Measurements from ENCODE around the gene GPSM1. TPM values are rescaled to one million over a fixed set of nuclear protein-coding genes. Genes with fewer than 3 reads are reported as not detected.
A peak's percentile ranks its signal among the peaks of the same experiment; 100 is the strongest.

Gene GPSM1
- total RNA-seq, 2 donors from 2014 or later, result 5.9 to 16.3 TPM

DNA sequence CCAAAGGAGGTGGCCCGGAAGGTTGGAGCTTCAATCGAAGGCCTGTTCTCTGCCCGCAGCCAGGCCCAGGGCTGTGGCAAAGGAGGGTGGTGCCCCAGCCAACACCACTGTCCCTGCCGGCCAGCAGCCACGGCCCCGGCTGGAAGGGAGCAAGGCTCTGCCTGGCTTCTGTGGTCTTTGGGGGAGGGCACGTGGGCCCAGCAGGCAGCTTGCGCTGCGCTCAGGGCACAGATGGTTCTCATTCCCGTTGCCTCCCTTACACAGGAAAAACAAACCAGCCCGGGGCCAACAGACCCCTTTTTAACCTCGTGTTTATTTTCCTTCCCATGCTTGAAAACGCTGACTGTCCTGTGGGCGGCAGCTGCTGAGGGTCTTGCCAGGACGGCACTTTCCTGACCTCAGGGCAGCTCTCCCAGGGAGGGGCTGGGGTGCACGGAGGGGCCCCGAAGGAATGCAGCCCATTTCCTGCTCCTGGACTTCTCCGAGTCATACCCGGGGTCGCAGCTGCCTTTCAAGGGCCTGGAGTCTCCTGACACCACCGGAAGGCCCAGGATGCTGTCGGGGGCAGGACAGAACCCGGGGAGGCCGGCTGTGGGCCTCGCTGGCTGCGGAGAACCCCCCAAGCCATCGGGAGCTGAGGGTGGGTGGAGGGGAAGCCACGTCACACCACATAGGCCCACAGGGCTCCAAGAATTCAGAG is 1.1 kb upstream of the GPSM1 start:
- Mint-ChIP-seq H3K36me3 (ENCODE audit: low read depth) (no peaks in the 10 kb centered on the region), H3K9me3 (no peaks in the 10 kb centered on the region), H3K4me3 (peak overlapping the region; percentile 54), H3K4me1 (no peaks in the 10 kb centered on the region), H3K27me3 (no peaks in the 10 kb centered on the region), H3K27ac (no peak overlapping the region)
- no peak for ATAC-seq (replicated peaks)

DNA sequence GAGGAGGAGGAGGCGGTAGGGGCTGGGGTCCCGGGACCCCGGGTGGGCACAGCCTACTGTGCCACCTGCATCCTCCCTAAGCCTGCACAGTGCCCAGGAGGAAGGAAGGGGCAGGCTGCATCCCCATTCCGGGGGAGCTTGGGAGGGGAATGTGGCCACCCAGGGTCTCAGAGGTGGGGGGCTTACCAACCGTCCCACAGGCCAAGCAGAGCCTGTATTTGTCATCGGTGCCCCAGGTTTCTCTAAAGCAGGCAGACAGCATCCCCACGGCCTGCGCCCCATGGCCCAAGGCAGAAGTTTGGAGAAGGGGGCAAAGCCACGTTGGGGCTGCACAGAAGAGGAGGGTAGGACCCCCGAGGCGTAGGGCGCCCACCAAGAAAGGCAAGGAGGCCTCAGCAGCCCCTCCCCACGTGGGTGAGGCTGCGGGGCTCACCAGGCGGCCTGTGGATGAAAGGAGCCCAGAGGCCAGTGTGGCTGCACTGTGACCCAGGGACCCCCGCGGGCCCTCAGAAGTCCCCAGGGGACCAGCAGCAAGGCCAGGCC is 507 bp upstream of the GPSM1 start:
- no peak for ATAC-seq (replicated peaks)
- Mint-ChIP-seq H3K4me1 (no peaks in the 10 kb centered on the region), H3K9me3 (no peaks in the 10 kb centered on the region), H3K27ac (no peak overlapping the region), H3K27me3 (no peaks in the 10 kb centered on the region), H3K4me3 (peak overlapping the region; percentile 54), H3K36me3 (ENCODE audit: low read depth) (no peaks in the 10 kb centered on the region)

DNA sequence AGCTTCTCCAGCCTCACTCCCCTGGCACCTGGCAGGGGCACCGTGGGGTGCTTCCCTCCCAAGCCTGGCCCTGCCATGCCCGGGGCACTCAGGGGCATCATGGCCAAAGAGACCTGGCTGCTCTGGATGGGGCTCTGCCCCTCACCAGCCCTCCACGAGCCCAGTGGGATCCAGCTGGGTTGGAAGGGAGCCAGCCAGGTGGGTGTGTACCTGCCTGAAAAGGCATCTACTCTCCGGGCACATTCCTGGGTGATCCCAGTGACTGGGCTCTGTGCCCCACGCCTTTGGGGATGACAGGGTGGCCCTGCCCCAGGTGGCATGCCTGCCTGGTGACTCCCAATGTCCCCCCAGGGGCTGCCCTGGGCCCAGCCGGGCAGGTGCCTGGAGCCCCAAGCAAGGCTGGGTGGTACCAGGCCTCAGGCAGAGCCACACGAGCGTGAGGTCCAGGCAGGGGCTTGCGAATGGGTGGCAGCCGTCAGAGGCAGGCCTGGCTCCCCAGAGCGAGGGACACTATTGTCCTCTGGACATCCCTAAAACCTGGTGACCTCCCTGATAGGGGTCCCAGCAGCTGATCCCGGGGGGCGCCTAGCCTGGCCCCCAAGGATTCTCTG is 777 bp downstream of the GPSM1 start:
- H3K4me3 Mint-ChIP-seq, result peak overlapping the region; percentile 55
- peak; percentile 19 for ATAC-seq (replicated peaks)
- H3K36me3 Mint-ChIP-seq (ENCODE audit: low read depth), result no peaks in the 10 kb centered on the region
- no peaks in the 10 kb centered on the region for H3K4me1 Mint-ChIP-seq
- no peaks in the 10 kb centered on the region for H3K9me3 Mint-ChIP-seq
- H3K27ac Mint-ChIP-seq, result no peak overlapping the region
- H3K27me3 Mint-ChIP-seq, result no peaks in the 10 kb centered on the region

DNA sequence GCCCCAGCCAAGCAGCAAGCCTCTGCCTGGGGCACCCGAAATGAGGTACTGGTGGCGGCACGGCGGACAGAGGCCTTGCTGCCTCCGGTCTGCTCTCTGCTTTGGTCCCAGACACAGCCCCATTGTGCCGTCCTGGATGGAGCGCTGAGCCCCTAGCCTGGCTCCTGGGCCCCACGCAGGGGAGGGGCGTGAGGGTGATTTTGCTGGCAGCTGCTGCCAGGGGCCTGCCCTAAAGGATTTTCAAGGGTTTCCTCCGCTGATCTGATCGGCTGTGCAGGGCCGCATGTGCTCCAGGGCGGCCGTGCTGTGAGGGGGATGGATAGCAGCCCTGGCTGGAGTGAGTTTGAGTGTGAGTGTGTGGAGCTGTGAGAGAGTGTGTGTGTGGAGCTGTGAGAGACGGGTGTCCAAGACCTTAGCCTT is 1.3 kb downstream of the GPSM1 start:
- Mint-ChIP-seq H3K27ac (peak overlapping the region; percentile 65), H3K4me3 (peak overlapping the region; percentile 55), H3K9me3 (no peaks in the 10 kb centered on the region), H3K36me3 (ENCODE audit: low read depth) (no peaks in the 10 kb centered on the region), H3K27me3 (no peaks in the 10 kb centered on the region), H3K4me1 (no peaks in the 10 kb centered on the region)
- ATAC-seq (replicated peaks), result no peak

DNA sequence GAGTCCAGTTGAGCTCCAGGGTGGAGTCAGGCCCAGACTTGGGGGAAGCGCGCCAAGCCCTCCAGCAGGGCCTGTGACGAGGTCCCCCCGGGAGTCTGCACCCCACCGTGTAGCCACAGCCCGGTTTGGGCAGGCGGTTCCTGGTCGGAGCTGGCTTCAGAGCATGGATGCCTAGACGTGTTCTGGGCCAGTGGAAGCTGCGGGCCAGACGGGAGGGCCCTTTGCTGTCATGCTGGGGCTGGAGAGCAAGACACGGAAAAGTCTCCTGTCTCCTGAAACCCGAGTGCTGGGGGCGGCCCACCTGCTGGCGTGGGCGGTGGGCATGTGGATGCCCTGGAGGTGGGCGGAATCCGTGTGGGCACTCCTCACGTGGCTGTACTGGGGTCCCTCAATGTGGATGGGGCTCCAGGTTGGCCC is 1.9 kb downstream of the GPSM1 start:
- no peaks in the 10 kb centered on the region for H3K36me3 Mint-ChIP-seq (ENCODE audit: low read depth)
- no peaks in the 10 kb centered on the region for H3K27me3 Mint-ChIP-seq
- no peak overlapping the region for H3K27ac Mint-ChIP-seq
- peak overlapping the region; percentile 55 for H3K4me3 Mint-ChIP-seq
- no peaks in the 10 kb centered on the region for H3K9me3 Mint-ChIP-seq
- H3K4me1 Mint-ChIP-seq, result no peaks in the 10 kb centered on the region
- no peak for ATAC-seq (replicated peaks)

DNA sequence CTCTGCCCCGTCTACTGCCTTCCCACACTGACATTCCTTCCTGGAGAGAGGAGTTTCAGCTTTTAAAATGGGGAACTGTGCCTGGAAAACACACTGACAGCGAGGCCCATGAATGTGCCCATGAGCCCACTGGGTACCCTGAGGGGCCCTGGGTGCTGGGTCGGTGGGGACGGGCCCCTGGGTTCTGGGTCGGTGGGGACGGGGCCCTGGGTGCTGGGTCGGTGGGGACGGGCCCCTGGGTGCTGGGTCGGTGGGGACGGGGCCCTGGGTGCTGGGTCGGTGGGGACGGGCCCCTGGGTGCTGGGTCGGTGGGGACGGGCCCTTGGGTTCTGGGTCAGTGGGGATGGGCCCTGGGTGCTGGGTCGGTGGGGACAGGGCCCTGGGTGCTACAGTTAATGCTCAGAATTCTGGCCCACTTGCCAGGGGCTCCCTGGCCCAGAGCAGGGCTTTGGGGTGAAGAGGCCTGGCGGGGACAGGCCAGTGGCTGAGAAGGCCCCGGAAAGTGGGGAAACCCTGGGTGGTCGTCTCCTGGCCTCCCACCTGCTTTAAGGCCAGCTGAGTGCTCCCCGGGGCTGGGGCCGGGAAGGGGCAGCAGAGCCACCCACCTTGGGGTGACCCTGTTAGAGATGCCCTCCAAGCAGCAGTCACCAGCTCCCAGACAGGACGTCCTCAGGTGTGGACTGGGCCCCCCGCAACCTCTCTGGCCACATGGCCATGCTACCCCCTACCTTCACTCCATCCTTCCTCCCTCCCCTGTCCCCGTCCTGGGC is 2.5 kb downstream of the GPSM1 start:
- Mint-ChIP-seq H3K27me3 (no peaks in the 10 kb centered on the region), H3K4me3 (no peak overlapping the region), H3K9me3 (no peaks in the 10 kb centered on the region), H3K4me1 (no peaks in the 10 kb centered on the region), H3K27ac (no peak overlapping the region), H3K36me3 (ENCODE audit: low read depth) (no peaks in the 10 kb centered on the region)
- no peak for ATAC-seq (replicated peaks)

DNA sequence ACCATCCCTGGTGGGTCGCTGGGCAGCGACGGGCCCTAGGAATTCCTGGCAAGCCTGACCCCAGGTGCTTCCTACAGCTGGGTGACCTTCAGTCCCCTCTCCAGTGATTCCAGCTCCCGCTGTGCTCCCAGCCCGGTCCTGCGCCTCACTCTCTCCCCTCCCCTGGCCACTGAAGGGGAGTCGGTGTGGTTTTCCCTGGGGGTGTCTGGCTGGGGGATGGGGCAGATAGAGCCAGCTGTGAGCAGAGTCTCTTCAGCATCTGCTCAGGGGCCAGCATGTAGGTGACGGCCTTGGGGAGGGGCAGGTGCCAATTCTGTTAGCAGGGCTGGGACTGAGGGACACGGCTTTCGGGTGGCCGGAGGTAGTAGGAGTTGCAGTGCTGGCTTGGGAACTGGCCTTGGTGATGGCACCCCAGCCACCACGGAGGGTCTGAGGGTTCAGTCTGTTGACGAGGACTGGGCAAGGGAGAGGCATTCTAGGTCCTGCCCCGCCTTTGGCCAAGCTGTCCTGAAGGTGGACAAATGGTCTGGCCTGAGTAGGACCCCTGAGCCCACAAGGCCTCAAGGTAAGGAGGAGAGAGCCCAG is 3.2 kb downstream of the GPSM1 start:
- Mint-ChIP-seq H3K27ac (no peak overlapping the region), H3K9me3 (no peaks in the 10 kb centered on the region), H3K4me1 (no peaks in the 10 kb centered on the region), H3K4me3 (no peak overlapping the region), H3K27me3 (no peaks in the 10 kb centered on the region), H3K36me3 (ENCODE audit: low read depth) (no peaks in the 10 kb centered on the region)
- ATAC-seq (replicated peaks), result no peak

DNA sequence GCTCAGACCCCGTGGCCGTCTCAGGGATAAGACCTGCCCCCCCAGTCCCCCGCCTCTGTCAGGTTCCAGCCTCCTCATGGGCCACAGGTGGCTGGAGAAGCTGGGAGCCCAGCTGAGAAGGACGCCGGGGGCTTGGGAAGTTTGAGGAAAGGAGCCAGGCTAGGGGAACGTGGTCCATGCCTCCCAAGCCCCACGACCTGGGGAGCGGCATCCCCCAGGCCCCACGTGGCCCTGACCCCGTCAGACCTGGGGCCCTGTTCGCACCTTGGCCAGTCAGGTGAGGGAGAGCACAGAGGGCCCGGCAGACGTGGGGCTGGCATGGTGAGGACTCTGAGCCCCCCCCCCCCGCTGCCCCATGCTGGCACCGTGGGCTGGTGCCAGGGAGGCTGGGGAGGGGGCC is 3.7 kb downstream of the GPSM1 start:
- H3K4me1 Mint-ChIP-seq, result no peaks in the 10 kb centered on the region
- ATAC-seq (replicated peaks), result no peak
- no peak overlapping the region for H3K27ac Mint-ChIP-seq
- H3K27me3 Mint-ChIP-seq, result no peaks in the 10 kb centered on the region
- H3K36me3 Mint-ChIP-seq (ENCODE audit: low read depth), result no peaks in the 10 kb centered on the region
- no peak overlapping the region for H3K4me3 Mint-ChIP-seq
- no peaks in the 10 kb centered on the region for H3K9me3 Mint-ChIP-seq

DNA sequence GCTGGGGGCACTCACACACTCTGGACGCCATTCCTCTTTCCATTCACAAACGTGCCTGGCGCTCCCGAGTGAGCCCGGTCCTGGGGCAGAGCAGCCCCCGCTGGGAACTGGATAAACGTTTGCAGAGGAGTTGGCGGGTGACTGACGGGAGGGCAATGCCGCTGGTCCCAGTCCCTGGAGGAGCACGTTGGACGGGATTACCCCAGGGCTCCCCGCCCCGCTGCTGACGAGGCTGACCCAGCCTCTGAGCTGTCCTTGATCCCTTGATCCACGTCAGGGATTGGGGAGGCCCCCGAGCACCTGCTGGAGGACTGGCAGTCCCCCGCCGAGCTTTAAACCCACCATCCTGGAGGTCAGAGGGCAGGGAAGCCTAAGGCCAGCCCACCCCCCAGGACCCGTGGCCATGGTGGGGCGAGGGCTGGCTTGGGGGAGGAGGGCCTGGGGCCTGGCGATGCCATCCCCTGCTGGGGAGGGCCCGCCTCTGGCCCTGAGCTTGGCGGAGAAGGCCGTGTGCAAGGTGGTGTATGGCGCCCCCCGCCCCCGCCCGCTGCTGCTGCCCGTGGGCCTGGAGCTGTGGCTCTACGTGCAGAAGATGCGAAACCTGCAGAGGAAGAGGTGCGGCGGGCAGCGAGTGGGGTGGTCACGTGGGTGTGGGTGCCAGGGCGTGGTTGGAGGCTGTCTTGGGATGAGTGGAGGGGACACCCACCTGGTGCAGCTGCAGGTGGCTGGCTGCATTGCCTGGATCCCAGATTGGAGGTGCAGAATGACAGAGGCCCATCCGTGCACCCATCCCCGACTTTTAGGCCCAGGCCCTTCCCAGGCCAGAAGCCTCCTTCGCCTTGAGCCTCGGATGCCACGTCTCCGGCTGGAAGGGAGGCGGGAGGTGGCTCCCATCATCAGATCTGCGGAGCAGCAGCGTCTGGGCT is 4.5 kb downstream of the GPSM1 start:
- Mint-ChIP-seq H3K27ac (no peak overlapping the region), H3K27me3 (no peaks in the 10 kb centered on the region), H3K4me1 (no peaks in the 10 kb centered on the region), H3K9me3 (no peaks in the 10 kb centered on the region), H3K4me3 (no peak overlapping the region), H3K36me3 (ENCODE audit: low read depth) (no peaks in the 10 kb centered on the region)
- no peak for ATAC-seq (replicated peaks)

DNA sequence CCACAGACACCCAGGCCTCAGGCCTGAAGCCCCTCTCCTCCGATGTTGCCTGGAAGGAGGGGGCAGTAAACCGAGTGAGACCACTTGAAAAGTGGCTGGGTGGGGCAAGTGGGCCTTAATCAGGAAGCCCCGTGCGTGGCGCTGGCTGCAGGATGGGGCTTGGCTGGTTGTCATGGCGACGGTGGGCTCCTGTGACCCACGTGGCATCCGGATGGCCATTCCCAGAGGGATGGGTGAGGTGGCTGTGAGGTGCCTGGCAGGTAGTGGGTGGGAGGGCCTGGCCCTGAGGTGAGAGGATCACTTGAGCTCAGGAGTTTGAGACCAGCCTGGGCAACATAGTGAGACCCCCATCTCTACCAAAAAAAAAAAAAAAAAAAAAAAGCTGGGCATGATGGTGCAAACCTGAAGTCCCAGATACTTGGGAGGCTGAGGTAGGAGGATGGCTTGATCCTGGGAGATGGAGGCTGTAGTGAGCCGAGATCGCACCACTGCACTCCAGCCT is 5.2 kb downstream of the GPSM1 start:
- Mint-ChIP-seq H3K9me3 (no peaks in the 10 kb centered on the region), H3K36me3 (ENCODE audit: low read depth) (no peaks in the 10 kb centered on the region), H3K27ac (no peak overlapping the region), H3K4me1 (no peaks in the 10 kb centered on the region), H3K27me3 (no peaks in the 10 kb centered on the region), H3K4me3 (no peak overlapping the region)
- no peak for ATAC-seq (replicated peaks)

DNA sequence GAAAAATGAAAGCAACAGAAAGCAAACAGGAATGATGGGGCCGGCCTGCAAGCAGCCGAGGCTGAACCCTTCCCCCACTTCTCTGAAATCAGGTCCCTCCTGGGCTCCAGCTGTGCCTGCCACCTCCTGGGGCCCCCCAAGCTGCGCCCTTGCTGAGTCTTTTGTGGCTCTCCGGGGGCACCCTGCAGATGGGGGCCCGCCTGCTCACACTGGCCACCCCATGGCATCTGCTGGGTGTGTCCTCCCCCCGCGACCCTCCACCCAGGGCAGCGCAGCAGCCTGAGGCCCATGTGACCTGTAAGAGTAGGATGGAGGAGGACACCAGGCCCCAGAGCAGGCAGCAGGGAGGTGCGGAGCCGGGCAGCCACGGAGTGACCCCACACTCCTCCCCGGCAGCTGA is 5.7 kb downstream of the GPSM1 start:
- no peaks in the 10 kb centered on the region for H3K36me3 Mint-ChIP-seq (ENCODE audit: low read depth)
- no peak overlapping the region for H3K27ac Mint-ChIP-seq
- no peaks in the 10 kb centered on the region for H3K27me3 Mint-ChIP-seq
- ATAC-seq (replicated peaks), result no peak
- no peaks in the 10 kb centered on the region for H3K9me3 Mint-ChIP-seq
- no peak overlapping the region for H3K4me3 Mint-ChIP-seq
- H3K4me1 Mint-ChIP-seq, result no peaks in the 10 kb centered on the region

DNA sequence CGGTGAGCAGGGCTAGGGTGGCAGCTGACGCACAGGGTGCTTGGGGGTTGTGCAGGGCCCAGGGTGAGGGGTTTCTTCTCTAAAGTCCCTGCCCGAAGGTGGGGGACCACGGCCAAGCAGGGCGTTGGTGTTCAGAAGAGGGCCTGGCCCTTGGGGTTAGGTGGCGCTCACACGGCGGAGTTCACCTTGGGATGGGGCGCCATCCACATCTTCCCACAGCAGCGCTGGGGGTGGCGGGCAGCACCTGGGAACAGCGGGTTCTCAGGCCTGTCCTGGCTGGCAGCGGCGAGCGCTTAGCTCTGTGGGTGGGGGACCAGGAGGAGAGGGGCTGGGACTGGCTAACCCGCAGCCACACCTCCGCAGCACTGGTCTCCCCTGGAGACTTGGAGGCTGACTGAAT is 6.1 kb downstream of the GPSM1 start:
- no peaks in the 10 kb centered on the region for H3K27me3 Mint-ChIP-seq

DNA sequence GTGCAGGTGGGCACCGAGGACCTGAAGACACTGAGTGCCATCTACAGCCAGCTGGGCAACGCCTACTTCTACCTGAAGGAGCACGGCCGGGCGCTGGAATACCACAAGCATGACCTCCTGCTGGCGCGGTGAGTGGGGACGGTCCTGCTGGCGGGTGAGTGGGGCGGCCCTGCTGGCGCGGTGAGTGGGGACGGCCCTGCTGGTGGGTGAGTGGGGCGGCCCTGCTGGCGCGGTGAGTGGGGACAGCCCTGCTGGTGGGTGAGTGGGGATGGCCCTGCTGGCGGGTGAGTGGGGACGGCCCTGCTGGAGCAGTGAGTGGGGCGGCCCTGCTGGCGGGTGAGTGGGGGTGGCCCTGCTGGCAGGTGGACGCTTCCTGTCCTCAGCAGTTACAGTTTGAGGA is 7.2 kb downstream of the GPSM1 start:
- Mint-ChIP-seq H3K4me3 (no peak overlapping the region), H3K27me3 (no peaks in the 10 kb centered on the region), H3K9me3 (no peaks in the 10 kb centered on the region), H3K36me3 (ENCODE audit: low read depth) (no peaks in the 10 kb centered on the region), H3K4me1 (no peaks in the 10 kb centered on the region), H3K27ac (no peak overlapping the region)
- ATAC-seq (replicated peaks), result no peak

More for the DNA sequence above, 6.1 kb downstream of the GPSM1 start:
- Mint-ChIP-seq H3K4me1 (no peaks in the 10 kb centered on the region), H3K36me3 (ENCODE audit: low read depth) (no peaks in the 10 kb centered on the region), H3K27ac (no peak overlapping the region), H3K9me3 (no peaks in the 10 kb centered on the region), H3K4me3 (no peak overlapping the region)
- ATAC-seq (replicated peaks), result no peak

Data from activated T-helper 17 cell treated with anti-CD3 and anti-CD28 coated beads, Interleukin-2, amount 50 U/mL, for 72 hours (primary cell).